ENCODE measurements around the gene JKAMP. TPM values are rescaled to one million over a fixed set of nuclear protein-coding genes. Genes with fewer than 3 reads are reported as not detected.

The JKAMP gene
- total RNA-seq, 1 donor from 2014 or later, result 27.9 TPM

GRCh38 chr14:59490756-59491155, 6.4 kb downstream of the JKAMP start:
- Mint-ChIP-seq H3K4me3 (no peak overlapping the region), H3K27me3 (no peaks in the 10 kb centered on the region), H3K27ac (no peak overlapping the region), H3K36me3 (ENCODE audit: low read depth) (peaks cover 64% of the 10 kb centered on the region), H3K4me1 (peaks cover 26% of the 10 kb centered on the region), H3K9me3 (no peaks in the 10 kb centered on the region)
- DNase-seq, result no peak
- intact Hi-C loops (cut with micrococcal nuclease), result no loop called here

GRCh38 chr14:59492384-59492783, 8.1 kb downstream of the JKAMP start:
- Mint-ChIP-seq H3K9me3 (no peaks in the 10 kb centered on the region), H3K36me3 (ENCODE audit: low read depth) (peaks cover 72% of the 10 kb centered on the region)
- intact Hi-C loops (cut with micrococcal nuclease), result no loop called here

GRCh38 chr14:59500732-59501131, 16.4 kb downstream of the JKAMP start:
- Mint-ChIP-seq H3K27ac (no peak overlapping the region), H3K4me1 (peaks cover 3% of the 10 kb centered on the region), H3K9me3 (no peaks in the 10 kb centered on the region), H3K27me3 (no peaks in the 10 kb centered on the region), H3K4me3 (no peak overlapping the region), H3K36me3 (ENCODE audit: low read depth) (peaks cover 22% of the 10 kb centered on the region)
- intact Hi-C loops (cut with micrococcal nuclease), result no loop called here
- DNase-seq, result no peak

More at GRCh38 chr14:59492384-59492783, 8.1 kb downstream of the JKAMP start:
- Mint-ChIP-seq H3K4me3 (no peak overlapping the region), H3K27ac (no peak overlapping the region), H3K4me1 (peaks cover 22% of the 10 kb centered on the region), H3K27me3 (no peaks in the 10 kb centered on the region)
- DNase-seq, result no peak

GRCh38 chr14:59503256-59503655, 18.9 kb downstream of the JKAMP start:
- peaks cover 9% of the 10 kb centered on the region for H3K36me3 Mint-ChIP-seq (ENCODE audit: low read depth)
- H3K4me3 Mint-ChIP-seq, result no peak overlapping the region
- no peak for DNase-seq
- intact Hi-C loops (cut with micrococcal nuclease), result no loop called here
- no peaks in the 10 kb centered on the region for H3K9me3 Mint-ChIP-seq
- no peak overlapping the region for H3K27ac Mint-ChIP-seq
- H3K27me3 Mint-ChIP-seq, result no peaks in the 10 kb centered on the region
- peaks cover 3% of the 10 kb centered on the region for H3K4me1 Mint-ChIP-seq

- H3K27ac Mint-ChIP-seq, result no peak overlapping the region
- H3K36me3 Mint-ChIP-seq (ENCODE audit: low read depth), result peaks cover 5% of the 10 kb centered on the region
- peak; percentile 87 for DNase-seq
- no peak overlapping the region for H3K4me3 Mint-ChIP-seq
- peaks cover 3% of the 10 kb centered on the region for H3K4me1 Mint-ChIP-seq
- peaks cover 9% of the 10 kb centered on the region for H3K27me3 Mint-ChIP-seq
- intact Hi-C loops (cut with micrococcal nuclease), result loop anchor here (1.0 kb wide), 1 partner anchor 69 kb away; the partner anchor contains the start of gene CCDC175
- H3K9me3 Mint-ChIP-seq, result no peaks in the 10 kb centered on the region
These were observed 22.9 kb downstream of the JKAMP start for GRCh38 chr14:59507063-59507751.

GRCh38 chr14:59507752-59508103, 23.4 kb downstream of the JKAMP start:
- H3K27ac Mint-ChIP-seq, result no peak overlapping the region
- peaks cover 2% of the 10 kb centered on the region for H3K36me3 Mint-ChIP-seq (ENCODE audit: low read depth)
- no peak for DNase-seq
- no peak overlapping the region for H3K4me3 Mint-ChIP-seq
- H3K9me3 Mint-ChIP-seq, result no peaks in the 10 kb centered on the region
- intact Hi-C loops (cut with micrococcal nuclease), result loop anchor here (1.0 kb wide), 1 partner anchor 69 kb away; the partner anchor contains the start of gene CCDC175
- peaks cover 3% of the 10 kb centered on the region for H3K4me1 Mint-ChIP-seq
- peaks cover 9% of the 10 kb centered on the region for H3K27me3 Mint-ChIP-seq

- Mint-ChIP-seq H3K36me3 (ENCODE audit: low read depth) (no peaks in the 10 kb centered on the region), H3K4me3 (no peak overlapping the region), H3K27me3 (peaks cover 9% of the 10 kb centered on the region), H3K27ac (no peak overlapping the region), H3K9me3 (no peaks in the 10 kb centered on the region), H3K4me1 (peaks cover 3% of the 10 kb centered on the region)
- DNase-seq, result no peak
- intact Hi-C loops (cut with micrococcal nuclease), result no loop called here
These were observed 24.8 kb downstream of the JKAMP start for GRCh38 chr14:59509101-59509500.

GRCh38 chr14:59510001-59510400, 25.7 kb downstream of the JKAMP start:
- Mint-ChIP-seq H3K27ac (no peak overlapping the region), H3K27me3 (peaks cover 9% of the 10 kb centered on the region), H3K4me1 (no peaks in the 10 kb centered on the region), H3K4me3 (no peak overlapping the region), H3K36me3 (ENCODE audit: low read depth) (no peaks in the 10 kb centered on the region), H3K9me3 (no peaks in the 10 kb centered on the region)
- intact Hi-C loops (cut with micrococcal nuclease), result no loop called here
- no peak for DNase-seq

GRCh38 chr14:59510966-59511365, 26.6 kb downstream of the JKAMP start:
- no peak overlapping the region for H3K27ac Mint-ChIP-seq
- intact Hi-C loops (cut with micrococcal nuclease), result no loop called here
- no peaks in the 10 kb centered on the region for H3K36me3 Mint-ChIP-seq (ENCODE audit: low read depth)
- no peak for DNase-seq
- no peak overlapping the region for H3K4me3 Mint-ChIP-seq
- H3K9me3 Mint-ChIP-seq, result no peaks in the 10 kb centered on the region
- no peaks in the 10 kb centered on the region for H3K4me1 Mint-ChIP-seq
- H3K27me3 Mint-ChIP-seq, result peaks cover 11% of the 10 kb centered on the region

- DNase-seq, result peak; percentile 60
- H3K36me3 Mint-ChIP-seq (ENCODE audit: low read depth), result no peaks in the 10 kb centered on the region
- no peak overlapping the region for H3K27ac Mint-ChIP-seq
- H3K27me3 Mint-ChIP-seq, result peaks cover 11% of the 10 kb centered on the region
- H3K4me3 Mint-ChIP-seq, result no peak overlapping the region
- H3K9me3 Mint-ChIP-seq, result no peaks in the 10 kb centered on the region
- H3K4me1 Mint-ChIP-seq, result no peaks in the 10 kb centered on the region
- intact Hi-C loops (cut with micrococcal nuclease), result no loop called here
These were observed 27.7 kb downstream of the JKAMP start for GRCh38 chr14:59511916-59512575.

GRCh38 chr14:59520224-59520623, 35.9 kb downstream of the JKAMP start:
- Mint-ChIP-seq H3K36me3 (ENCODE audit: low read depth) (no peaks in the 10 kb centered on the region), H3K27me3 (peaks cover 12% of the 10 kb centered on the region), H3K27ac (no peak overlapping the region), H3K9me3 (no peaks in the 10 kb centered on the region), H3K4me1 (no peaks in the 10 kb centered on the region), H3K4me3 (no peak overlapping the region)
- no peak for DNase-seq
- intact Hi-C loops (cut with micrococcal nuclease), result no loop called here

- H3K36me3 Mint-ChIP-seq (ENCODE audit: low read depth), result no peaks in the 10 kb centered on the region
- no peak overlapping the region for H3K4me3 Mint-ChIP-seq
- H3K4me1 Mint-ChIP-seq, result no peaks in the 10 kb centered on the region
- no peak overlapping the region for H3K27ac Mint-ChIP-seq
- H3K9me3 Mint-ChIP-seq, result no peaks in the 10 kb centered on the region
- peaks cover 19% of the 10 kb centered on the region for H3K27me3 Mint-ChIP-seq
- intact Hi-C loops (cut with micrococcal nuclease), result no loop called here
- no peak for DNase-seq
These were observed 44.9 kb downstream of the JKAMP start for GRCh38 chr14:59529189-59529588.

GRCh38 chr14:59530349-59530748, 46.0 kb downstream of the JKAMP start:
- H3K27ac Mint-ChIP-seq, result no peak overlapping the region
- no peaks in the 10 kb centered on the region for H3K9me3 Mint-ChIP-seq
- H3K27me3 Mint-ChIP-seq, result peaks cover 15% of the 10 kb centered on the region
- no peak overlapping the region for H3K4me3 Mint-ChIP-seq
- no peaks in the 10 kb centered on the region for H3K4me1 Mint-ChIP-seq
- intact Hi-C loops (cut with micrococcal nuclease), result no loop called here
- DNase-seq, result no peak
- H3K36me3 Mint-ChIP-seq (ENCODE audit: low read depth), result no peaks in the 10 kb centered on the region

GRCh38 chr14:59532419-59532818, 48.1 kb downstream of the JKAMP start:
- Mint-ChIP-seq H3K27ac (no peak overlapping the region), H3K27me3 (peaks cover 13% of the 10 kb centered on the region), H3K9me3 (no peaks in the 10 kb centered on the region), H3K4me1 (no peaks in the 10 kb centered on the region), H3K4me3 (no peak overlapping the region), H3K36me3 (ENCODE audit: low read depth) (no peaks in the 10 kb centered on the region)
- intact Hi-C loops (cut with micrococcal nuclease), result no loop called here
- DNase-seq, result no peak

Data from activated CD4-positive, alpha-beta T cell treated with anti-CD3 and anti-CD28 coated beads, Interleukin-2, amount 10 ng/mL, durations not matched to agents 24 days and 14 days (primary cell).